ENCODE data around the gene CCHCR1. TPM values are rescaled to one million over a fixed set of nuclear protein-coding genes. Genes with fewer than 3 reads are reported as not detected.
A peak's percentile ranks its signal among the peaks of the same experiment; 100 is the strongest.

CCHCR1 gene
- total RNA-seq, 1 donor from 2014 or later: 23.2 TPM

DNA sequence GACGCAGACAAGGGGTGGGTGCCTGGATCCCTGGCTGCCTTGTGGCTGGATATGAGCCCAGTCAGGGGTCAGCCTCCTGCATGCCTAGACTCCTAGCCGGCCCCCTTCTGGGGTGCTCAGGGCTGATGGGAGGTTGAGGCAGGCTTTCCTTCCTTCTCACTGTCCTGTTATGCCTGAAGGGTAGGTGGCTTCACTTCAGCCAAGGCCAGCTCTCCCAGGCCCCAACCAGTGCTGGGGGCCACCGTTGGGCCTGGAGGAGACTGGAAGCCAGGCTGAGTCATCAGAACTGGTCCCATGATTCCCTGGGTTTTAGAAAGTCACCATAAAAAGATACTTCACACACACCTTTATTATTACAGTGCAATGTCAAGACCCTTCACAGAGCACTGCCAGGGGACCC, 15.8 kb upstream of the CCHCR1 start:
- Mint-ChIP-seq H3K27ac (no peak overlapping the region), H3K9me3 (no peaks in the 10 kb centered on the region), H3K36me3 (no peaks in the 10 kb centered on the region), H3K4me3 (no peak overlapping the region), H3K4me1 (peaks cover 25% of the 10 kb centered on the region), H3K27me3 (ENCODE audit: insufficient read depth, low read depth) (peaks cover 10% of the 10 kb centered on the region)
- Histone ChIP-seq H3K36me3 (no peaks in the 10 kb centered on the region), H3K27ac (no peak overlapping the region), H2AFZ (replicated peaks) (peak overlapping the region; percentile 63), H4K20me1 (ENCODE audit: low read depth) (no peaks in the 10 kb centered on the region), H3K4me3 (no peak overlapping the region), H3K4me2 (peak overlapping the region; percentile 39), H3F3A (ENCODE audit: low read depth) (peaks cover 13% of the 10 kb centered on the region), H3K79me2 (ENCODE audit: low read depth) (no peaks in the 10 kb centered on the region), H3K9me3 (ENCODE audit: low read depth) (no peaks in the 10 kb centered on the region), H3K4me1 (peaks cover 19% of the 10 kb centered on the region), H3K27me3 (peaks cover 36% of the 10 kb centered on the region), H3K9ac (no peak overlapping the region)
- TF ChIP-seq EZH2phosphoT487 (IDR thresholded peaks at IDR 0.05) (no peak), EZH2 (IDR thresholded peaks at IDR 0.05) (no peak)
- TF ChIP-seq, protein P1, sequence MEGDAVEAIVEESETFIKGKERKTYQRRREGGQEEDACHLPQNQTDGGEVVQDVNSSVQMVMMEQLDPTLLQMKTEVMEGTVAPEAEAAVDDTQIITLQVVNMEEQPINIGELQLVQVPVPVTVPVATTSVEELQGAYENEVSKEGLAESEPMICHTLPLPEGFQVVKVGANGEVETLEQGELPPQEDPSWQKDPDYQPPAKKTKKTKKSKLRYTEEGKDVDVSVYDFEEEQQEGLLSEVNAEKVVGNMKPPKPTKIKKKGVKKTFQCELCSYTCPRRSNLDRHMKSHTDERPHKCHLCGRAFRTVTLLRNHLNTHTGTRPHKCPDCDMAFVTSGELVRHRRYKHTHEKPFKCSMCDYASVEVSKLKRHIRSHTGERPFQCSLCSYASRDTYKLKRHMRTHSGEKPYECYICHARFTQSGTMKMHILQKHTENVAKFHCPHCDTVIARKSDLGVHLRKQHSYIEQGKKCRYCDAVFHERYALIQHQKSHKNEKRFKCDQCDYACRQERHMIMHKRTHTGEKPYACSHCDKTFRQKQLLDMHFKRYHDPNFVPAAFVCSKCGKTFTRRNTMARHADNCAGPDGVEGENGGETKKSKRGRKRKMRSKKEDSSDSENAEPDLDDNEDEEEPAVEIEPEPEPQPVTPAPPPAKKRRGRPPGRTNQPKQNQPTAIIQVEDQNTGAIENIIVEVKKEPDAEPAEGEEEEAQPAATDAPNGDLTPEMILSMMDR (IDR thresholded peaks at IDR 0.05): no peak
- no peak for DNase-seq (ENCODE audit: low spot score)

DNA sequence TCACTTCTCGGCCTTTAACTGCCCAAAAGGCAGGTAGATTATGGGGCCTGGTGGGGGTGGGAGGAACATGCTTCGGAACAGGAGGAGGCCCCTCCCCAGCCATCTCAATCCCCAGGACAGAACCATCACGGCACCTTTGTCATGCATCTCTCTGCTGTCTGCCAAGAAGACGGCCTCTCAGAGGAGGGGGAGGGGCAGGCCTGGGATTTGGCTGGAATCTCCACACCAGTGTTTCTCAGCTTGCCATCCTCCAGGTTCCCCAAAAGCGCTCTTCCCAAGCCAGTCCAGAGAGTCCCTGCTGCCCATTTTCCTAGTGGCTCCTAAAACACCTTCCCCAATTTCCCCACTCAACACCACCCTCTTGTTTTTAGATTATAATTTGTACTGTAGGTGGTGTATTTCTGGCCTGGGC, 15.4 kb upstream of the CCHCR1 start:
- Mint-ChIP-seq H3K4me1 (peaks cover 25% of the 10 kb centered on the region), H3K9me3 (no peaks in the 10 kb centered on the region), H3K36me3 (no peaks in the 10 kb centered on the region), H3K27me3 (ENCODE audit: insufficient read depth, low read depth) (peaks cover 10% of the 10 kb centered on the region), H3K4me3 (no peak overlapping the region), H3K27ac (peak overlapping the region; percentile 92)
- no peaks in the 10 kb centered on the region for H4K20me1 ChIP-seq (ENCODE audit: low read depth)
- no peaks in the 10 kb centered on the region for H3K79me2 ChIP-seq (ENCODE audit: low read depth)
- H3K9ac ChIP-seq: no peak overlapping the region
- no peak overlapping the region for H3K27ac ChIP-seq
- peaks cover 40% of the 10 kb centered on the region for H3K27me3 ChIP-seq
- no peaks in the 10 kb centered on the region for H3K9me3 ChIP-seq (ENCODE audit: low read depth)
- H3K36me3 ChIP-seq: no peaks in the 10 kb centered on the region
- H3K4me2 ChIP-seq: peak overlapping the region; percentile 39
- H3K4me1 ChIP-seq: peaks cover 19% of the 10 kb centered on the region
- DNase-seq (ENCODE audit: low spot score): peak; percentile 38
- H3F3A ChIP-seq (ENCODE audit: low read depth): peaks cover 13% of the 10 kb centered on the region
- TF ChIP-seq, protein P1 (IDR thresholded peaks at IDR 0.05): no peak
- no peak overlapping the region for H3K4me3 ChIP-seq
- peak overlapping the region; percentile 63 for H2AFZ ChIP-seq (replicated peaks)

DNA sequence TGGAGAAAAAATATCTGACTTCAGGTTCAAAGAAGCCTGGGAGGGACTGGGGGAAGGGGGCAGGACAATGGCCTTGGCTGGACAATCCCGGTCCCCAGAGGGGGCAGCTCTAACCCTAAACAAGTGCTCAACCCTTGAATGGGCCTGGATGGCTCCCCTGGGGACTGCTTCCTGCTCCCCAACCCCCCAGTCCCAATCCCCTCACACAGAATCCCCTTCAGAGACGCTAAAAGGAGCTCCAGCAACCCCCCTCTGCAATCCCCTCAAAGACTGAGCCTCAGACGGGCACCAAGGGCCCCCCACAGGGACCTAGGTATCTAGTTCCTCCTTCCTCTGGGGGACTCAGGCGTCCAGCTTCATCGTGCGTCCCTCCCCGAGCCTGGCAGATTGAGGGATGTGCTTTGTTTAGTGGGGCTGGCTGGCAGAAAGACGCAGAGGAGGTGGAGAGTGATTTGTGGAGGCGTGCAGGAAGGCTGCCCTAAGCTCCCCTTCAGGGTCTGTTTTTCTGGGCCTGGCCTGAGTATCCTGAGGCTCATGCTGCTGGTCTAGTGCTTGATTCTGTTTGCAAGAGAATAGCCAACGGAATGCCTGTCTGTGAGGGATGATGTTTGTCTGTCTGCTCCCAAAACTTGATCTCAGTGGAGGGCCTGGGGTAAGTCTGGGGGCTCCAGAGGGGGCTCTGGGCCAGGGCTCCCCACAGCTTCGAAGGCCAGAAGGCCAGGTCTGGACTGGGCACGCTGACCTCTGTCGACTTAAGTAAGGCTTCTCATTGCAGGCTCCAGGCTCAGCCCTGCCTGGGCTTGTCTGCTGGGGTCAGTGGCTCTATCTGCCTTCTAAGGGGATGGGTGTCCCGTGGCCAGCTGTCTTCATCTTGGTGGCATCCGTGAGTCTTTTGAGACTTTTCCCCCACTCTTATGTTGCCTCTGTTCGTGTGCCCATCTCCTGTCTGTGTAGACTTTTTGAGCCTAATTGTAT, 14.6 kb upstream of the CCHCR1 start:
- DNase-seq (ENCODE audit: low spot score): peak; percentile 36
- H3K27ac ChIP-seq: no peak overlapping the region
- TF ChIP-seq EZH2 (IDR thresholded peaks at IDR 0.05) (no peak), EZH2phosphoT487 (IDR thresholded peaks at IDR 0.05) (no peak)
- TF ChIP-seq, protein P1 (IDR thresholded peaks at IDR 0.05): no peak

More for the DNA sequence above, 14.6 kb upstream of the CCHCR1 start:
- Mint-ChIP-seq H3K9me3 (no peaks in the 10 kb centered on the region), H3K36me3 (no peaks in the 10 kb centered on the region), H3K27me3 (ENCODE audit: insufficient read depth, low read depth) (peaks cover 8% of the 10 kb centered on the region), H3K4me3 (no peak overlapping the region), H3K27ac (peak overlapping the region; percentile 92), H3K4me1 (peaks cover 25% of the 10 kb centered on the region)
- Histone ChIP-seq H2AFZ (replicated peaks) (peak overlapping the region; percentile 63), H3K9ac (no peak overlapping the region), H4K20me1 (ENCODE audit: low read depth) (no peaks in the 10 kb centered on the region), H3K4me3 (no peak overlapping the region), H3K79me2 (ENCODE audit: low read depth) (no peaks in the 10 kb centered on the region), H3K9me3 (ENCODE audit: low read depth) (no peaks in the 10 kb centered on the region), H3F3A (ENCODE audit: low read depth) (peaks cover 13% of the 10 kb centered on the region), H3K36me3 (no peaks in the 10 kb centered on the region), H3K4me1 (peaks cover 19% of the 10 kb centered on the region), H3K4me2 (peak overlapping the region; percentile 39), H3K27me3 (peaks cover 40% of the 10 kb centered on the region)

Data from neural progenitor cell (in vitro differentiated cells).